Activated CD4-positive, alpha-beta T cell treated with anti-CD3 and anti-CD28 coated beads, Interleukin-2, amount 50 U/mL, for 16 hours (primary cell): ENCODE measurements around the gene PRCD.

Experiments
- DNase-seq: peaks from one replicate; pipeline ENCODE4 v3.0.0-alpha.2; 2020

PRCD gene

DNA sequence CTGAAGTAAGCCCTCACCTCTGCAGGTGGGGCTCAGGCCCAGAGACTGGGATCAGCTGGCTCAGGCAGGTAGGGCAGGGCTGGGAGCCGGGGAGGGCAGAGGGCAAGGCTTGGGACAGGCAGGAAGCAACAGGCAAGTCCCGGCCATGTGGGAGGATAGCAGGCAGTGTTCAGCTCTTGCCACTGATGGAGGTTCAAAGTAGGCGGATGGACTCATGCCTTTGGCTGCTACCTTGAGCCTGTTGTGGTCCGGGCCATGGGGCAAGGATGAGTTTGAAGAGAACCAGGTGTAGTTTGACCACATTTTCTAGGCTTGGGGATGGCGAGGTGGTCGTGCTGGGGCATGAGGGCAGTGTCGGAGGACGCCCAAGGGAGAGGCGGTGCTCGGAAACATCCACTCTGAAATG, 2.7 kb downstream of the PRCD start:
- DNase-seq: no peak

DNA sequence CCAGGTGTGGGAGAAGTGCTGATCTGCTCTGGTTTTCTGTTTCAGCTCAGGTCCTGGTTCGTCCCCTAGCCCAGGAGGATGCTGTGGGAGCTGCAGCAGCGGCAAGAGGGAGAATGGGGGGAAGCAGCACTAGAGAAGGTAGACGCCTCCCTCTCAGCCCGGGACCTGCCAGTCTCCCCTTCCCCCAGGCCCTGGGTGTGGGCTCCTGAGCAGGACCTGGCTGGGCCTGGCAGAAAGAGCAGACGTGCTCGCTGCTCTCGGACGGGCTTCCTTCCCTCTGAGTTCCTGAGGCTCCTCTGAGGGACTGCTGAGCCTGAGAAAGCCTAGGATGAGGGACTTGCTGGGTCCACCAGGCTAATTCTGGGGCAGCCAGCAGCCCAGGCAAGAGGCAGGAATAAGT, 3.1 kb downstream of the PRCD start:
- DNase-seq: no peak

DNA sequence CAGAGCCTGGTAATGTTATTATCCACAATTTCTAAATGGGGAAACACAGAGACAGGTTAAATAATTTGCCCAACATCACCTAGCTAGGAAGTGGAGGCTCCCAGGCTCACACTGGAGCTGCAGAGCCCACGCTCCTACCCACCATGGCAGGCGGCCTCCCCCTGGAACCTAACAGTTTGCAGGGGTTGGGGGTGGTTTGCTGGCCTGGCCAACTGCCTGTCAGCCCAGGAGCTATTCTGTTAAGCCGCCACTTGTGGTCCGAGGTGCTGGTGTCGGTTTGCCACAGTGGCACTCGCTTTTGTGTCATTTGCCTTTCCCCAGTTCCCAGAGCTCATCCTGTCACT, 3.6 kb downstream of the PRCD start:
- no peak for DNase-seq

DNA sequence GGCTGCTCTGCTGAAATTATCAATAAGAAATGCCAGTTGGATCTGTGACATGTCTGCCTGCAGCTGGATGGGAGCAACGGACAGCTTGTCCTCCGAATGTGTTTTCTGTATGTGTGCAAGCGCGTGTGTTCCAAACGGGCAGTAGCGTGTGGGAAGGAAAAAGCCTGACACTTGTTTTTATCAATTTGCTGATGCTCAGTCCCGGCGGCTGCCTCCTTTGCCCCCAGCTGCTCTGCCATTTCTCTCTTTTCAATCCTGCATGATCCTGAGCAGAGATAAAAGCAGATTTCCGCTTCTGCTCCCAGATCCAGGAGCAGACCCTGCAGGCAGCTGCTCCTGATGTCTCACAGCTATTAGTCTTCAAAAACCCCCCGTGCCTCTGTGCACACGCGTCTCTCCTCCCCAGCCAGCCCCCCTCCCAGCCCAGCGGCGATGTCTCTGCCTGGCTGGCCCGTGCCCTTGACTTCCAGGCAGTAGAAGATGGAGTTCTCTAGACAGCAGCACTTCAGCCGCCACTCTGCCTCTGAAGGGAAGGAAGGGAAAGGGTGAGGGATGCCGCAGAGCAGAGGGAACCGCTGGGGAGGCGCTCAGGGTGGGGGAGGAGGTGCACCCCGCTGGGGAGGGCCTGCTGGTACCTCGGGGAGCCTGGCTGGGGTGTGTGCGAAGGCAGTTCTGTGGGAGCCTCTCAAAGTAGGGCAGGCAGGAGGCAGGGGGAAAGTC, 4.1 kb downstream of the PRCD start:
- DNase-seq: no peak

DNA sequence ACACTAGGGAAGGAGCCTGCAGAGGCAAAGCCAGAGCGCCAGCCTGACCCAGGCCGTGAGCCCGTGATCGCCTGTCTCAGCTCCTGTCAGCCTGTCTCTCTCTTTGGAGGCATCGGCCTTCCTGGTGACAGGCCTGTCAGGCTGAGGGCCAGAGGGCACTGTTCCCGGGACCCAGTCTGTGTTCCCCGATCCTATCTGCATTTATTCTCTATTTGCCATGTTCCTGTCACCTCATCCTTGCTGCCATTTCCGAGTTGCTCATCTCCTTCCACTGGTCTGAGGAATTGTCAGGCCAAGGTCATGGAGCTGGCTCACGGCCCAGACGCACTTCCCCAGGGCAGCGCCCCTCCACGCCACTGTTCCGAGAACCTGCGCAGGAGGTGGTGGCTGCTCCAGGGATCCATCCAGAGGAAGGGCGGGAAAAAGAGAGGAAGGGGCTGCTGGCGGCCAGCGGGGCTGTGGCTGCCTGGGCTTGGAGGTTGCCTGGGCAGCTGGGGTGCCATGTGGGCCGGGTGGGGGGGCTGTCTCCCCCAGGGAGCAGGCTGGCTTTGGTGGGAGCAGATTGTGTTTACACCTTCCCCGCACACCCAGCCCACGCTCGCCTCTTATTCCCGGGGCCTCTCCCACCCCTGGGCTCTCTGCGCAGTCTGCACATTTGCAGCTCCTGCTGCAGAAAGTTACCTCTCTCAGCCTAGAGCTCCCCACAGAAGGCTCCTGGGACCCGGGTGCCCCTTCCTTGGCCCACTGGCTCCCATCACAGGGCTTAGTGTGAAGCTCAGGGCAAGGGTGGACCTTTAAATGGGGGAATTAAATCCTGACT, 4.9 kb downstream of the PRCD start:
- DNase-seq: no peak

DNA sequence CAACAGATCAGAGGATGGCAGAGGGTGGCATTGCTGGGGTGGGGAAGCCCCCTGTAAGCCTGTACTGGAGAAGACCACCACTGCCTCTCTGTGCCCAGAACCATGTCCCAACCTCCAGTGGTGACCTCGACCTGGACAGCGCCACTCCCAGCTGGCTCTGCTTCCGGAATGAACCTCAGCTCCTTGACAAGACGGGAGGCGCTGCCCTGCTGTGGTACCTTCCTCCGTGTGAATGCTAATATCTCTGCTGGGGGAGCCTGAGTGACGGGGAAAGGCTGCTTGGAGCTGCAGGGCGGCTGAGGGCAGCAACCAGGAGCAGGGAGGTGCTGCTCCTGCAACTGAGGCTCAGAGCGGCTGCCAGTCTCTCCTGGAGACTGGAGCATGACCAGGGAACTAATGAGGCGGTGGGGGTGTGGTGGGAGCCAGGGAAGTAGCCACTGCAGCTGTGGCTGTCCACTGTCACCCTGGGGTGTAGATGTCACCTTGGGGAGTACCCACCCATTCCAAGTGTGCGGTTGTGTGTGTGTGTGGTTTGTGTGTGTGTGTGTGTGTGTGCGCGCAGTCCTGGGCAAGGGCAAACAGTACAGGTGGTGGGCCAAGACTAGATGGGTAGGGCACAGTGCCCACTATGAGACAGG, 6.2 kb downstream of the PRCD start:
- DNase-seq: no peak

DNA sequence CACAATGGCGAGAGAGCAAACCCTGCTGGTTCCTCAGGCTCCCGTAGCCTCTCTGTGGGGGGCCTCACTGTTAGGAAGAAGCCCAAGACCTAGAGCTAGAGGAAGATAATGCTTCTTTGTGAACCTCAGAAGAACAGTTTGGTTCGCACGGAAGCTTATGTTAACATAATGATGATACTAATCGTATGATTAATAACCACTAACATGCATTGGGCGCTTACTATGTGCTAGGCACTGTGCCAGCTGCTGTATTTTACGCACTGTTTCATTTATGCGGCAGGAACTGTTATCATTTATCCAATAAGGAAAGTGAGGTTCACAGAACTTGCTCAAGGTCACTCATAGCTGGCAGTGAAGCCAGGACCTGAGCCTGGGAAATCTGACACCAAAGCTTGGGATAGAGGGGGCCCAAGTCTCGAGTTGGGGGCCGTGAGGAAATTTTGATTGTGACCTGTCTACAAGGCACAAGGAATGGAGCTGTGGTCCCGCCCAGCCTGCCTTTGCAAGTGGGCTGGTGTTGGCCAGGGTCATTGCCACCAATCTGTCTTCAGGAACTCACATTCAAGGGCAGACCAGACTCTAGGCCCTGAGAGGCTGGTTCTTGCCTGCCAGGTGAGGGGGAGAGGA, 6.8 kb downstream of the PRCD start:
- DNase-seq: no peak

DNA sequence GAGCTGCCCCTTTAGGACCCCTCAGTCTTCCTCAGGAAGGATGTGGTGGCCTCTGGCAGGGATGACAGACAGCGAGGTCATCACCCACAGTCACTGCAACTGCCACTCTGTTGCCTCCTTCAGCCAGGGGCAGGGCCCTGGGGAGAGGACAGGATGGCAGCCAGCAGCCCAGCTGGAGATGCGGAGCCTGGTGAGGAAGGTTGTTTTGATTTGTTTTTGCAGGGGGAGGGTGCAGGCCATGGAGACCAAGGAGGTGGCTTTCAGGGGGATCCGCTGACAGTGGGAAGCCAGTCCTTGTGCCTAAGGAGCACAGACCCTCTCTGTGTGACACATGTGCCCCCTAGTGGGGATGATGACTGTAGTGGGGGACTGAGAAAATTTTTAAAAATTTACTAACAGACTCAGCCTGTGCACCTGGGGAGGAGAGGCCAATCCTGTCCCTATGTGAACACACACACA, 7.4 kb downstream of the PRCD start:
- DNase-seq: peak; percentile 47

DNA sequence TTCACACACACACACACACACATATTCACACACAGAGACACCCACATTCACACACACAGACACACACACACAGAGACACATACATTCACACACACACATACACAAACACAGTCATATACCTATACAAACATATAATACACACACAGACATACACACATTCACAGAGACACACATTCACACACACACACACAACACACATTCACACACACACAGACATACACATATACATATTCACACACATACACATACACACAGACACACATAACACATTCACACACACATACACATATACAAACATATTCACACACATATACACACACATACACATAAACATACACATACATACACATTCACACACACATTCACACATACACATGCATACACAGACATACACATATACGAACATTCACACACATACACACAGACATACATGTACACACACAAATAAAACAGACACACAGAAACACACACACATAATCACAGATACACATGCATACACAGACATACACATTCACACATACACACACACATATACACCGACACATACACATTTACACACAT, 7.9 kb downstream of the PRCD start:
- no peak for DNase-seq

DNA sequence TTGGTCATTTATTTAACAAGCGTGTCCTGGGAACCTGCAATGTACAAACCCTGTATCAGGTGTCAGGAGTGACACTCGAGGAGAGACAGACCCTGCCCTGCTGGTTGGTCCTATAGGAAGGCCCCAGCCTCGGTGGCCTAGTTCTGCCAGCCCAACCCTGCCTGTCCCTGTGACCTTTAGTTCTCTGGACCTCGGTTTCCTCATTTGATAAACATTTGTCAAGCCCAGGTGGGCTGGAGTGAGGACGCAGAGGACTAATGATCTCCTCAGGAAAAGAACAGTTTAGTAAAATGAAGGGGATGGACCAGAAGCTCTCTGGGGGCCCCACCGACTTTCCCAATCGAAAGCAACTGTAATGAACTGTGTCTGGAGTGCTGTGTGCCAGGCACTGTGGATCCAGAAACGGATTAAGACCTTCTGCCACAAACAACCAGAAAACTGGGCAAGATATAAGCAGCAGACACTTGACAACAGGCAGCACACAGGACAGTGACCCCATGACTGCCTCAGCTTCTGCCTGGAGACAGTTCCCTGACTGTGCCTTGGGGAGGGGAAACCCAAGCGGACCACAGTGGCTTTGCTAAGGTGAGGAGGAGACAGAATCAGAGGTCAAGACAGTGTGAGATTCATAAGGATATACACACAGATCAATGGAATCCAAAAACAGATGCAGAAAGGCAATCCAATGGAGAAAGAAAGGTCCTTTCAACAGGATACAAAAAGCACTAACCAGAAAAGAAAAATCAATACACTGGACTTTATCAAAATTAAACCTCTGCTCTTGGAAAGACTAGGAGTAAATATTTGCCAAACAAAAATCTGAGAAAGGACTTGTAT, 8.8 kb downstream of the PRCD start:
- DNase-seq: no peak

DNA sequence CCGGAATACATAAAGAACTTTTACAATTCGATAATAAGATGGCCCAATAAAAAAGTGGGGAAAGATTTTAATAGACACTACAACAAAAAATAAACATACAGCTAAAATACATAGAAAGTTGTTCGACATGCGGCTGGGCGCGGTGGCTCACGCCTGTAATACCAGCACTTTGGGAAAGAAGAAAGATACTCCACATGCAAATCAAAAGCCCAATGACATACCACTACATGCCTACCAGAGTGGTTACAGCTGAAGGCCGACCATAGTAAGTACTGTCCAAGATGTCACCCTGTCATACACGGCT, 9.3 kb downstream of the PRCD start:
- DNase-seq: no peak

DNA sequence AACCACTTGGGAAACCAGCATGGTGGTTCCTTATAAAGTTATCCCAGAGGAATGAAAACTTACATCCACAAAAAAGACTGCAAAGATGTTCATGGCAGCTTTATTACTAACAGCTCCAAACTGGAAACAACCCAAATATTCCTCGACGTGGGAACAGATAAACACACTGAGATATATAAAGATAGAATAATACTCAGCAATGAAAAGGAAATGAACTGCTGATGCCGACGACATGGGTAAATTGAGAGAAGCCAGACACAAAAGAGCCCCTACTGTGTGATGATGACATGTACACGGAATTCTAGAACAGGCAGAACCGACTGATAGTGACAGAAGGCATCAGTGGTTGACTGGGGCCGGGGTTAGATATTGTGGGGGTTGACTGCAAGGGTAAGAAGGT, 9.7 kb downstream of the PRCD start:
- DNase-seq: no peak

DNA sequence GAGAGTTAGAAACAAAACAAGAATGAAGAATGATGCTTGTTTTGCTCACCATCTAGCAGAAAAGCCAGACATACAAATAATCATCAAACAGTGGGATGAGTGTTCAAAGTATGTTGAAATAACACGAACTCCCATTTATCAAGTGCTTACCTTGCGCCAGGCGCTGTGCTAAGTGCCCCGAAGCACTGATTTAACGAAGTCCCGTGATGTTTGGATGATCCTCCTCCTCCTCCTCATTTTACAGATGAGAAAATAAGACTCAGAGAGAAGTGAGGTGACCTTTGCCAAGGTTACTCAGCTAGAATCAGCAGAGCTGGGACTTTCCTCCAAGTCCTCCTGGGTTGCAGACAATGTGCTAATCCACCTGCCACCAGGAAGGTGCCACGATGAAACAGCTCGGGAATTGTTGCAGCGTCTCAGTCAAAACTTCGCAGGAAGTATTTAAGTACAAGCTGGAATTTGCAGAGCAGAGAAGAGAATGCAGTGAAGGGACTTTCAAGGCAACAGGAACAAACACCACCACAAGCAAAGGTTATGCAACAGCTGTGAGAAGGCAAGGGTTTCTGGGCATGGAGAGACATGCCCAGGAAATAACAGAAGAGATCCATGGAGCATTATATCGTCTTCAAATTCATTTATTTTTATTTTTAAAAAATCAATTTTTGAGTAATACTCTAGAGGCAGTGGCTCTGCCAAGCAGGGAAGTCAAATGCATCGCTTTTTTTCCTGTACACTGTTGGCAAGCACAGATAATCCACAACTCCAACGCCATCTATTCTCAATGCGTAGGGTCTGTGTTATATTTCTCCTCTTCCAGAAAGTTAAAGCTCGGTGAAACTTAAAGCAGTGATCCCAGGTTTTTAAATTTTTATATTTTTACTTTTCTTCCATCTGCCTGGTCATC, 11.1 kb downstream of the PRCD start:
- DNase-seq: no peak

DNA sequence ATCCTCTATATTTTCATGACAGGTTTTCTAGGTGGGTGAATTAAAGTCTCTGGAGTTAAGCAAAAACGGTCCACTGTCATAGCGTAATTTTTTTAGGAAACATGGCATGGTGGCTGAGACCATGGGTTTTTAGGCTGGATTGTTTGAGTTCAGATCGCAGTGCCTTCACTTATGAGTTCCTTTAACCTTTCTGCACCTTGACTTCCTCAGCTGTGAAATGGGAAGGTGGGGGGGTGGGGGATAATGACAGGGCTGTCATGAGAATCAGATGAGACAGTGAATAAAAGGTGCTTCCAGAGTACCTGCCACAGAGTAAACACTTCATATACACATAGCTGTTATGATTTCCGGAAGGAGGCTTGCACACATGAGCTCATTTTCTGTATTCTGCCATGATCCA, 11.8 kb downstream of the PRCD start:
- DNase-seq: no peak

DNA sequence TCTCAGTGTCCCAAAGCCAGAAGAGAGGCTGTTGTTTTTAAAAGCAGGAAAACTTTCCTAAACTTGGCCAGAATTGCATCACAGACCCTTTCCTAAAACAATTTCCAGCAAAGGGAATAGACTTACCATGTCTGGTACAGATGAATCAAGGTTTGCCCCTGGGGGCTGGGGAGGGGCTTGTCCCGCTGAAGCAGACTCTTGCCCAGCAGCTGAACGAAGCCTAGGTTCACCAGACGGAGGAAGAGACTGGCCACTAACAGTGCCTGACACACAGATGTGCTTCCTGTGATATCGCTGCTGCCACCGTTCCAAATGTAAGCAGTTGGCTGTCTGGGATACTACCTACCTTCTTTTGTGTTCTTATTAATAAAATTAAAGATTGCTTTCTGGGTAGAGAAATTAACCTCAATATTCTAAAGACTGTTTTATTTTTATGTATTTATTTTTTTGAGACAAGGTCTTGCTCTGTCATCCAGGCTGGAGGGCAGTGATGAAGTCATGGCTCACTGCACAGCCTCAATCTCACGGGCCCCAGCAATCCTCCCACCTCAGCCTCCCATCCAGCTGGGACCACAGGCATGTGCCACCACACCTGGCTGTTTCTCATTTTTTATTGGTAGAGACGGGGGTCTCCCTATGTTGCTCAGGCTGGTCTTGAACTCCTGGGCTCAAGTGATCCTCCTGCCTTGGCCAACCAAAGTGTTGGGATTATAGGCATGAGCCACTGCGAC, 13.5 kb downstream of the PRCD start:
- DNase-seq: no peak

DNA sequence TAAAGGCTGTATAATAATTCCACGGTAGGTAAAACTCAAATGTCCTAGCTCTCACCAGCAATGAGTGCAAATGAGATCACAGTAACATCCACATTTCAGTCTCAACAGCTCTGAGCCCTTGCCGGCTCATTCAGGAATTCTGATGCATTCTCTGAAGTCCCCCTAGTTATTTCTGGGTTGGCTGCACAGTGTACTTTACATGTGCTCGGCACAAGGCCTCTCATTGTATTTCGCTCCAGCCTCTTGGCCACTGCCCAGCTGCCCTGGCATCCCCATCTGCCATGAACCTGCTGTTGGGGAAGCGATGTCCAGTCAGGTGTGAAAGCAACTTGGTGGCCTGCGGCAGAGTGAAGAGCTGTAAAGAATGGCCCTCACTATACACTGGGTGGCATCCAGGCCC, 14.3 kb downstream of the PRCD start:
- DNase-seq: no peak

DNA sequence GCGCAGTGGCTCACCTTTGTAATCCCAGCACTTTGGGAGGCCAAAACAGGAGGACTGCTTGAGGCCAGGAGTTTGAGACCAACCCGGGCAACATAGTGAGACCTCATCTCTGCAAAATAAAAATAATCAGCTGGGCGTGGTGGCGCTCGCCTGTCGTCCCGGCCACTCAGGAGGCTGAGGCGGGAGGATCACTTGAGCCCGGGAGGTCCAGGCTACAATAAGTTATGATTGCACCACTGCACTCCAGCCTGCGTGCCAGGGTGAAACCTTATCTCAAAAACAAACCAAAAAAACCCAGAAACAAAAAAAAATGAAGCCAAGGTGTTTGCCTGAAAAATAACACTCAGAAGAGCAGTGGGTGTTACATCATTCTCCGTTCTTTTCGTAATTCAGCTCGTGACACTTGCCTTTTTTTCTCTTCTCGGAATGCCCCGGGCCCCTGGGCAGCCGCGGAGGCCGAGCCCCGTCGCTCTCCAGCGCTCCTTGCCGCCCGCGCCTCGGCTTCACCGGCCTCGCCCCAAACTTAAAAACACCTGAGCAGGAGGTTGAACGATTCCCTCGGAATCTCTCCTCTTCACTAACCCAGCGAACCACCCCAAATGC, 17.0 kb downstream of the PRCD start:
- no peak for DNase-seq

DNA sequence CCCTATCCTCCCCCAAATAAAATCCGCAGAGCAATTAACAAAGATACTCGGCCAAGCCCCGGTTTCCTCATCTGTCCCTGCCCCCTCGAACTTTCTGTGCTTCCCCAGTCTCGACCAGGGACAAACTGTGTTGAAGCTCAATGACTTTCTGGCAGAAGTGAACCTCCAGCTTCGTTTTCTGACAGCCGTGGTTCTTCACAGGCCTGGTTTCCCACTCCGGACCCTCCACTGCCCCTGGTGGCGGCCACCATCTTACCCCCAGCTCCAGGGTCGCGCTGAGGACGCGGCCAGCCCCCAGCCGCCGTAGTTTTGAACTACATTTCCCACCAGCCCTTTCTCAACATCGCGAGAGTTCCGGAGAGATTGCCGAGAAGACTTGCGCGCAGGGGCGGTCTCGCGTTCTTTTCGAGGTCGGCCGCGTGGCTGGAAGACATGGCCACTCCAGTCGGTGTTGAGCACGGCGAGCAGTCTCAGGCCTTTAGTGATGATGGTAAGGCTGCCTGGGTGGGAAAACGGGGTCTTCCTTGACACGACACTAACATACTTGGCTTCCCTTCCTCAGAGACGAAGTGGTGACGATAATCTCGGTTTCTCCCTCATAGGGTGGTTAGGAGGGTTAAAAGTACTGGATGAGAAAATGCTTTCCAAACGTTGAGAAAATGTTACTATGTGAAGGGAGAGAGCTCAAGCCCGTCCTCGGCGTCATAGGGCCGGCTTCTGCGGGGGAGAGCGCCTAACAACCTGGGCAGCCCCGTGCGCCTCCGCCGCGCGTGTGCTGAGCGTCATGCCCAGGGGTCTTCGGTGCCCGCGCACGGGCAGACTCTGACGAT, 17.7 kb downstream of the PRCD start:
- DNase-seq: peak; percentile 97
